Measurements from ENCODE around the gene R3HDM2.
"Not testable (repeated sequence)": the region's sequence is repeated elsewhere in the genome, so short reads cannot be mapped to it uniquely, and the experiment has no call there.

The R3HDM2 gene

DNA sequence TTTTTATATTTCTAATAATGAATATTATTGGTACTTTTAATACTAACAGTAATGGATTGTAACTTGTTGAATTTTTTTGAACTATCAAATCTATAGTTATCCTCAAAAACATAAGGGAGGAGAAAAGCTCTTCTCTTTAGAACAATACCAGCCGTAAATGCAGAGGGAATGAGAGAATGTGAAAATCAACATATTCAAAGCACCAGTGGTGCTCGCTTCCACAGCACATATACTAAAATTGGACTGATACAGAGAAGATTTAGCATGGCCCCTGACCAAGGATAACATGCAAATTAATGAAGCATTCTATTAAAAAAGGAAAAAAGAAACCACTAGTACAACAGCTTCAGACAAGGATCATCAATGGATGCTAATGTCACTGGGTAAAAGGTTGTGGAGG, 15.8 kb downstream of the R3HDM2 start:
- H3K4me1 ChIP-seq (ENCODE audit: insufficient read depth, insufficient read length) = no peaks in the 10 kb centered on the region
- TF ChIP-seq YY1 (IDR thresholded peaks at IDR 0.05; ENCODE audit: insufficient read depth, insufficient read length) (no peak), SUZ12 (IDR thresholded peaks at IDR 0.05; ENCODE audit: extremely low read depth, insufficient read depth, insufficient read length) (no peak), ZNF274 (IDR thresholded peaks at IDR 0.05; ENCODE audit: low read depth, low read length) (no peak)
- no peak overlapping the region for H3K9ac ChIP-seq (ENCODE audit: insufficient read length, low read depth)
- H3K27me3 ChIP-seq (ENCODE audit: insufficient read depth, insufficient read length) = no peaks in the 10 kb centered on the region
- DNase-seq (ENCODE audit: low read depth, low spot score) = no peak
- no peaks in the 10 kb centered on the region for H3K9me3 ChIP-seq (ENCODE audit: insufficient read depth, low read length)
- no peak overlapping the region for H3K4me3 ChIP-seq (ENCODE audit: insufficient read length, low read depth)
- H3K36me3 ChIP-seq (ENCODE audit: insufficient read depth, insufficient read length, low read length) = no peaks in the 10 kb centered on the region

DNA sequence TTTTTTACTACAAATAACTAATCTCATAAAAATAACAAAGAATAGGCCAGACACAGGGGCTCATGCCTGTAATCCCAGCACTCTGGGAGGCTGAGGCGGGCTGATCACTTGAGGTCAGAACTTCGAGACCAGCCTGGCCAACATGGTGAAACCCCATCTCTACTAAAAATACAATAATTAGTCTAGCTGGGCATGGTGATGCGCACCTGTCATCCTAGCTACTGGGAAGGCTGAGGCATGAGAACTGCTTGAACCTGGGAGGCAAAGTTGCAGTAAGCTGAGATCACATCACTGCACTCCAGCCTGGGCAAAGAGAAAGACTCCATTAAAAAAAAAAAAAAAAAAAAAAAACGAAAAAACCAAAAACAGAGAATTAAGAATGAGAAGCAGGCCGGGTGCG, 16.7 kb downstream of the R3HDM2 start:
- not testable (repeated sequence) for H3K4me3 ChIP-seq (ENCODE audit: insufficient read length, low read depth); H3K4me1 ChIP-seq (ENCODE audit: insufficient read depth, insufficient read length); DNase-seq (ENCODE audit: low read depth, low spot score); H3K9me3 ChIP-seq (ENCODE audit: insufficient read depth, low read length); H3K36me3 ChIP-seq (ENCODE audit: insufficient read depth, insufficient read length, low read length); H3K9ac ChIP-seq (ENCODE audit: insufficient read length, low read depth); H3K27me3 ChIP-seq (ENCODE audit: insufficient read depth, insufficient read length)

DNA sequence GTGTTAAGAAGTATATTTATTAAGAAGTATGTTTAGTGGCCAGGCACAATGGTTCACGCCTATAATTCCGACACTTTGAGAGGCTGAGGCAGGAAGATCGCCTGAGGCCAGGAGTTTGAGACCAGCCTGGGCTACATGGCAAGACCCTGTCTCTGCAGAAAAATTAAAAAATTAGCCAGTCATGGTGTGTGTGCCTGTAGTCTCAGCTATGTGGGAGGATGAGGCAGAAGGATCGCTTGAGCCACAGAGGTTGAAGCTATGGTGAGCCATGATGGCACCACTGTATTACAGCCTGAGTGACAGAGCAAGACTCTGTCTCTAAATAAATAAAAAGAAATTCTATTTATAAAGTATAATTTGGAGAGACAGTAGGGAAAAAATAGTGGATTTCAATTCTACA, 20.3 kb downstream of the R3HDM2 start:
- TF ChIP-seq SUZ12 (IDR thresholded peaks at IDR 0.05; ENCODE audit: extremely low read depth, insufficient read depth, insufficient read length) (no peak), YY1 (IDR thresholded peaks at IDR 0.05; ENCODE audit: insufficient read depth, insufficient read length) (no peak), ZNF274 (IDR thresholded peaks at IDR 0.05; ENCODE audit: low read depth, low read length) (no peak)
- Histone ChIP-seq H3K27me3 (ENCODE audit: insufficient read depth, insufficient read length) (no peaks in the 10 kb centered on the region), H3K36me3 (ENCODE audit: insufficient read depth, insufficient read length, low read length) (no peaks in the 10 kb centered on the region), H3K4me3 (ENCODE audit: insufficient read length, low read depth) (no peak overlapping the region), H3K9ac (ENCODE audit: insufficient read length, low read depth) (no peak overlapping the region), H3K4me1 (ENCODE audit: insufficient read depth, insufficient read length) (no peaks in the 10 kb centered on the region), H3K9me3 (ENCODE audit: insufficient read depth, low read length) (no peaks in the 10 kb centered on the region)
- DNase-seq (ENCODE audit: low read depth, low spot score) = no peak

DNA sequence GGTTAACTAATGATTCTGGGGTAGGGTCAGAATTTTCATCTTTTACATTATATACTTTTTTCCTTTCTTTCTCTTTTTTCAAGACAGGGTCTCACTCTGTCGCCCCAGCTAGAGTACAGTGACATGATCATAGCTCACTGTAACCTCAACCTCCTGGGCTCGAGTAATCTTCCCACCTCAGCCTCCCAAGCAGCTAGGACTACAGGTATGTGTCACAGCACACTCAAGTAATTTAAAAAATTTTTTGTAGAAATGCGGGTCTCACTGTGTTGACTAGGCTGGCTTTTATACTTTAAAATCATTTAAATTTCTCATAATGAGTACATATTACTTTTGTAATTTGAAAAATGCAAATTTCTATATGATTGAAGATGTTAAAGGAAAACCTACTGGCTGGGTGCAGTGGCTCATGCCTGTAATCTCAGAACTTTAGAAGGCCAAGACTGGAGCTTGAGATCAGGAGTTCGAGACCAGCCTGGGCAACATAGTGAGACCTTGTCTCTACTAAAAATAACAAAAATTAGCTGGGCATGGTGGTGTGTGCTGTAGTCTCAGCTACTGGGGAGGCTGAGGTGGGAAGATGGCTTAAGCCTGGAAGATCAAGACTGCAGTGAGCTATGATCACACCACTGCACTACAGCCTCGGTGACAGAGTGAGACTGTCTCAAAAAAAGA, 25.7 kb downstream of the R3HDM2 start:
- no peak for DNase-seq (ENCODE audit: low read depth, low spot score)
- no peaks in the 10 kb centered on the region for H3K36me3 ChIP-seq (ENCODE audit: insufficient read depth, insufficient read length, low read length)
- H3K9ac ChIP-seq (ENCODE audit: insufficient read length, low read depth) = no peak overlapping the region
- TF ChIP-seq ZNF274 (IDR thresholded peaks at IDR 0.05; ENCODE audit: low read depth, low read length) (no peak), SUZ12 (IDR thresholded peaks at IDR 0.05; ENCODE audit: extremely low read depth, insufficient read depth, insufficient read length) (no peak), YY1 (IDR thresholded peaks at IDR 0.05; ENCODE audit: insufficient read depth, insufficient read length) (no peak)
- H3K27me3 ChIP-seq (ENCODE audit: insufficient read depth, insufficient read length) = no peaks in the 10 kb centered on the region
- H3K4me3 ChIP-seq (ENCODE audit: insufficient read length, low read depth) = no peak overlapping the region
- H3K9me3 ChIP-seq (ENCODE audit: insufficient read depth, low read length) = no peaks in the 10 kb centered on the region
- no peaks in the 10 kb centered on the region for H3K4me1 ChIP-seq (ENCODE audit: insufficient read depth, insufficient read length)

DNA sequence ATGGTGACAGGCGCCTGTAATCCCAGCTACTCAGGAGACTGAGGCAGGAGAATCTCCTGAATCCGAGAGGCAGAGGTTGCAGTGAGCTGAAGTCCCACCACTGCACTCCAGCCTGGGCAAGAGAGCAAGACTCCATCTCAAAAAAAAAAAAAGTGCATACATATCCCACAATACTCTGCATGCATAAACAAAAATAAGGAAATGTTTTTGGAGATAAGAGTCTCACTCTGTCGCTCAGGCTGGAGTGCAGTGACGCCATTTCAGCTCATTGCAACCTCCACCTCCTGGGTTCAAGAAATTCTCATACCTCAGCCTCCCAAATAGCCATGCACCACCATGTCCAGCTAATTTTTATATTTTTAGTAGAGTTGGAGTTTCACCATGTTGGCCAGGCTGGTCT, 28.7 kb downstream of the R3HDM2 start:
- H3K9me3 ChIP-seq (ENCODE audit: insufficient read depth, low read length); H3K4me3 ChIP-seq (ENCODE audit: insufficient read length, low read depth); H3K36me3 ChIP-seq (ENCODE audit: insufficient read depth, insufficient read length, low read length); H3K4me1 ChIP-seq (ENCODE audit: insufficient read depth, insufficient read length); DNase-seq (ENCODE audit: low read depth, low spot score); H3K27me3 ChIP-seq (ENCODE audit: insufficient read depth, insufficient read length); H3K9ac ChIP-seq (ENCODE audit: insufficient read length, low read depth): not testable (repeated sequence)

DNA sequence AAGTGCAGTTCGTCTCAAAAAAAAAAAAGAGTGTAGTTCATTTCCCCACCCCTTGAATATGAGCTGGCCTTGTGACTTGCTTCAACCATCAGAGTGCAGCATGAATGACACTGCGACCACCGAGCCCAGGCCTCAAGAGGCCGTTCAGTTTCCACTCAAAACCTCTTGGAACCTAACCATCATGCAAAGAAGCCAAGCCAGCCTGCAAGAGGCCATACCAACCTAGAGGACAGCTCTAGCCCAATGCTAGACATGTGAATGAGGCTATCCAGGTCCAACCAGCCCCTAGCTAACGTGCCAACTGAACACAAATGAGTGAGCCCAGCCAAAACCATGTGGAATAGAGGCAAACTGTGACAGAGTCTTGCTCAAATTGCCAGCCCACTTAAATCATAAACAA, 29.7 kb downstream of the R3HDM2 start:
- Histone ChIP-seq H3K4me1 (ENCODE audit: insufficient read depth, insufficient read length) (no peaks in the 10 kb centered on the region), H3K9ac (ENCODE audit: insufficient read length, low read depth) (no peak overlapping the region)
- DNase-seq (ENCODE audit: low read depth, low spot score) = no peak

DNA sequence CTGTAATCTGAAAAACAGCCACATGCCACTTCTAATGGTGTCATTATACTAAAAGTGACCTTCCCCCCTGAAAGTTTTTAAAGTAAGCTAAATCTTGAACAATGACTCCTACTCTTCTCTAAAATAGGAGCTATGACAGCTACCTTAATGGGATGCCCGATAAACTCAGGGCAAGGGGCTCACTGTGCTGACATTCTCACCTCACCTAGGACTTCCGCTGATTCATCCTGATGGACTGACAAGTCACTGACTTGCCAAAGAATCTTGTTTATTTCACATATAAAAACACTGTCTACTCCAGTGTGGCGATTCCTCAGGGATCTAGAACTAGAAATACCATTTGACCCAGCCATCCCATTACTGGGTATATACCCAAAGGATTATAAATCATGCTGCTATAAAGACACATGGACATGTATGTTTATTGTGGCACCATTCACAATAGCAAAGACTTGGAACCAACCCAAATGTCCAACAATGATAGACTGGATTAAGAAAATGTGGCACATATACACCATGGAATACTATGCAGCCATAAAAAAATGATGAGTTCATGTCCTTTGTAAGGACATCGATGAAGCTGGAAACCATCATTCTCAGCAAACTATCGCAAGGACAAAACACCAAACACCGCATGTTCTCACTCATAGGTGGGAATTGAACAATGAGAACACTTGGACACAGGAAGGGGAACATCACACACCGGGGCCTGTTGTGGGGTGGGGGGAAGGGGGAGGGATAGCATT, 31.0 kb downstream of the R3HDM2 start:
- not testable (repeated sequence) for H3K4me1 ChIP-seq (ENCODE audit: insufficient read depth, insufficient read length); H3K9me3 ChIP-seq (ENCODE audit: insufficient read depth, low read length); H3K9ac ChIP-seq (ENCODE audit: insufficient read length, low read depth); H3K4me3 ChIP-seq (ENCODE audit: insufficient read length, low read depth); DNase-seq (ENCODE audit: low read depth, low spot score); H3K36me3 ChIP-seq (ENCODE audit: insufficient read depth, insufficient read length, low read length); H3K27me3 ChIP-seq (ENCODE audit: insufficient read depth, insufficient read length)

More for the DNA sequence above, 29.7 kb downstream of the R3HDM2 start:
- TF ChIP-seq ZNF274 (IDR thresholded peaks at IDR 0.05; ENCODE audit: low read depth, low read length) (no peak), SUZ12 (IDR thresholded peaks at IDR 0.05; ENCODE audit: extremely low read depth, insufficient read depth, insufficient read length) (no peak), YY1 (IDR thresholded peaks at IDR 0.05; ENCODE audit: insufficient read depth, insufficient read length) (no peak)
- Histone ChIP-seq H3K4me3 (ENCODE audit: insufficient read length, low read depth) (no peak overlapping the region), H3K9me3 (ENCODE audit: insufficient read depth, low read length) (no peaks in the 10 kb centered on the region), H3K27me3 (ENCODE audit: insufficient read depth, insufficient read length) (no peaks in the 10 kb centered on the region), H3K36me3 (ENCODE audit: insufficient read depth, insufficient read length, low read length) (no peaks in the 10 kb centered on the region)

DNA sequence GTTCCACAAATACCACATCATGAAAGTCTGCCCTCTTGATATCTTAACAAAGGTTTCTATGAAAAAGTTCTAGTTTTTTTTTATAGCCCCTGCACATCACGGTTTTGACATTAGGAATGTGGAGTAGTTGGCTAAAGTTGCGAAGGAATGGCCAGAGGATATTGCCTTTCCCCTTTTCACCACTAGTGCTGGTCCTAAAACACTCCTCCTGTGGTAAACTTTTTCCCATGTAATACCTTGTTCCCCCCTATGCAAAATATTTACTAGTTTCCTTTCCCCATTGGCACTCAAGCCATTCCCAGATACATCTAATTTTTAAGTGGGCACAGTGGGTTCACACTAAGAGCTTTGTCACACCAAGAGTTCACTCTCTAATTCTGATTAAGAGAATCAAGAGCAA, 33.4 kb downstream of the R3HDM2 start:
- no peak for TF ChIP-seq YY1 (IDR thresholded peaks at IDR 0.05; ENCODE audit: insufficient read depth, insufficient read length)
- TF ChIP-seq SUZ12 (IDR thresholded peaks at IDR 0.05; ENCODE audit: extremely low read depth, insufficient read depth, insufficient read length) = no peak
- TF ChIP-seq ZNF274 (IDR thresholded peaks at IDR 0.05; ENCODE audit: low read depth, low read length) = no peak
- Histone ChIP-seq H3K36me3 (ENCODE audit: insufficient read depth, insufficient read length, low read length) (peaks cover 17% of the 10 kb centered on the region), H3K4me3 (ENCODE audit: insufficient read length, low read depth) (no peak overlapping the region), H3K4me1 (ENCODE audit: insufficient read depth, insufficient read length) (no peaks in the 10 kb centered on the region), H3K9me3 (ENCODE audit: insufficient read depth, low read length) (no peaks in the 10 kb centered on the region), H3K9ac (ENCODE audit: insufficient read length, low read depth) (no peak overlapping the region), H3K27me3 (ENCODE audit: insufficient read depth, insufficient read length) (no peaks in the 10 kb centered on the region)
- DNase-seq (ENCODE audit: low read depth, low spot score) = no peak
